Measurements from ENCODE around the gene NFAT5.
"Not testable (repeated sequence)": the region's sequence is repeated elsewhere in the genome, so short reads cannot be mapped to it uniquely, and the experiment has no call there.

The NFAT5 gene

DNA sequence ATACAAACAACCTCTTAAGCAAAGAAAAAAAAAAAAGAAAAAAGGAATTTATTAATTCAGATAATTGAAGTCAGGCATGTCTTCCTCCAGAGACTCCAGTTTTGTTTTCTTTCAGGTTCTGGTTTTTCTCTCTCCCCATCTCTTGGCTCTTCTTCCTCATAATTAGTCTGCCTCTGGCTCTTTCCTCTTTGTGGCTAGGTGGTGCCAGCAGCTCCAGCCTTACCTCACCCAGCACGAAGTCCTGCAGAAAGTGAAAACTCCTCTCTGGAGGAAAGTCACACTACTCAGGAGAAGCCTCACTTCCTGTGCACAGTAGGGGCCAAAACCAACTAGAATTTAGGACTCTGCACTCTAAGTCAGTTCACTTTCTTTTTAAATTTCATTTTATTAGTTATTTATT, 10.3 kb upstream of the NFAT5 start:
- no peak for DNase-seq (ENCODE audit: low read depth, low spot score)

DNA sequence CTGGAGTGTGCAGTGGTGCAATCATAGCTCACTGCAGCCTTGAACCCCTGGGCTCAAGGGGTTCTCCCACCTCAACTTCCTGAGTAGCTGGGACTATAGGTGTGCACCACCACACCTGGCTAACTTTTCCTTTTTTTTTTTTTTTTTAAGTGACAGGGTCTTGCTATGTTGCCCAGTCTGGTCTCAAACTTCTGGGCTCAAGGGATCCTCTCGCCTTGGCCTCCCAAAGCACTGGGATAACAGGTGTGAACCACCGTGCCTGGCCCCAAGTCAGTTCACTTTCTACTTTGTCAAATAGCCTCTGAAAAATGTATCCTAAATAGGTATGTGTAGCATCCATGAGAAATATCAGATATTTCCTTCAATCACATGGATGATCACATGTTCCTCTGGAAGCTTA, 9.9 kb upstream of the NFAT5 start:
- DNase-seq (ENCODE audit: low read depth, low spot score), result no peak

DNA sequence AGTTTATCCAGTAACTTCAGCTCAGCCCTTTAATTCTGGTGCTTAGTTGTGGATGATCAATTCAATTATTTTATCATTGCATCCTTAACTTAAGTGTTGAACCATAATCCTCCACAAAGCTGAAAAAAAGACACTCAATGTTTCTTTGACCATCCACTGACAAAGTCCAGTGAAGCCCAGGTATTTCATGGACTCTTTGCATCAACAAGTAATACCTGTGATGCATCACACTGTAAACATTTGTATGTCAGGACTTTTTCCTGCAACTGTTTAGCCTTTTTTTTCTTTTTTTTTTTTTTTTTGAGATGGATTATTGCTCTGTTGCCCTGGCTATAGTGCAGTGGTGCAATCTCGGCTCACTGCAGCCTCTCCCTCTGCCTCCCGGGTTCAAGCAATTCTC, 6.6 kb upstream of the NFAT5 start:
- DNase-seq (ENCODE audit: low read depth, low spot score), result no peak

DNA sequence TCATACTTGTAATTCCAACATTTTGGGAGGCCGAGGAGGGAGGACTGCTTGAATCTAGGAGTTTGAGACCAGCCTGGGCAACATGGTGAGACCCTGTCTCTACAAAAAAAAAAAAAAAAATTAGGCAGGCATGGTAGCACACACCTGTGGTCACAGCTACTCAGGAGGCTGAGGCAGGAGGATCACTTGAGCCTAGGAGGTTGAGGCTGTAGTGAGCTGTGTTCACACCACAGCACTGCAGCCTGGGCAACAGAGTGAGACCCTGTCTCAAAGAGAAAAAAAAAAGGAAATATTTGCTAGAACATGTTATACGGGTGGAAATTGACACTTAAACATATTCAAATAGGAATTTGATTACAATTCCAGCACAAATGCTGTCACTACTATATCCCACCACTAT, 4.4 kb upstream of the NFAT5 start:
- DNase-seq (ENCODE audit: low read depth, low spot score), result not testable (repeated sequence)

DNA sequence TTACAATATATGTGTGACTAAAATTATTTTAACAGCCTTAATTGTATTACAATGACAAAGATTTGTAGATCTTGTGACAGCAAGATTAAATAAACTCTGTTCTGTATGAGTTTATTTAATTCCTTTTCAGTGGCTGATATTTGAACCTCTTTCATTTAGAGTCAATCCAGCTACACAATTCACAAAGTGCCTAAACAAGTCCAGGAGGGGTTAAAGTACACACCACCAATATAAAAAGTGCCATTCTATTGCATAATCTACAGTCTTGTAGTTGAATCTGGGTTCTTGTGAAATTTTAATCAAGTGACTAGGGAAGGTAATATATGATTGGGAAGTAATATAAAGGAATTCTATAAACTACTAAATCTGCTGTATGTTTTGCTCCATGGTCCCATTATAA, 3.9 kb upstream of the NFAT5 start:
- no peak for DNase-seq (ENCODE audit: low read depth, low spot score)

DNA sequence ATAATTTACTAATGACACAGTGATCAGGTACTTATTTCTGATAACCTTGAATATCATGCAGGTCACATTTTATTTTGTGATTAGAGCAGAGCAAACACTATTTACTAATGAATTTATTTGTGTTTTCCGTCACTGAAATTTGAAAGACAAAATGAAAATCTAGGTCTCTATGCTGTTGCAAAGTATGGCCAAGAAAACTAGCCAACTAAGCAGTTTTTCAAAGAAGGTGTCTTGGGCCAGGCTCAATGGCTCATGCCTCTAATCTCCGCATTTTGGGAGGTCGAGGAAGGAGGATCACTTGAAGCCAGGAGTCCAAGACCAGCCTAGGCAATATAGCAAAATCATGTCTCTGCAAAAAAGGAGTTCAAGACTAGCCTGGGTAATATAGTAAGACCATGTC, 3.0 kb upstream of the NFAT5 start:
- DNase-seq (ENCODE audit: low read depth, low spot score), result no peak

DNA sequence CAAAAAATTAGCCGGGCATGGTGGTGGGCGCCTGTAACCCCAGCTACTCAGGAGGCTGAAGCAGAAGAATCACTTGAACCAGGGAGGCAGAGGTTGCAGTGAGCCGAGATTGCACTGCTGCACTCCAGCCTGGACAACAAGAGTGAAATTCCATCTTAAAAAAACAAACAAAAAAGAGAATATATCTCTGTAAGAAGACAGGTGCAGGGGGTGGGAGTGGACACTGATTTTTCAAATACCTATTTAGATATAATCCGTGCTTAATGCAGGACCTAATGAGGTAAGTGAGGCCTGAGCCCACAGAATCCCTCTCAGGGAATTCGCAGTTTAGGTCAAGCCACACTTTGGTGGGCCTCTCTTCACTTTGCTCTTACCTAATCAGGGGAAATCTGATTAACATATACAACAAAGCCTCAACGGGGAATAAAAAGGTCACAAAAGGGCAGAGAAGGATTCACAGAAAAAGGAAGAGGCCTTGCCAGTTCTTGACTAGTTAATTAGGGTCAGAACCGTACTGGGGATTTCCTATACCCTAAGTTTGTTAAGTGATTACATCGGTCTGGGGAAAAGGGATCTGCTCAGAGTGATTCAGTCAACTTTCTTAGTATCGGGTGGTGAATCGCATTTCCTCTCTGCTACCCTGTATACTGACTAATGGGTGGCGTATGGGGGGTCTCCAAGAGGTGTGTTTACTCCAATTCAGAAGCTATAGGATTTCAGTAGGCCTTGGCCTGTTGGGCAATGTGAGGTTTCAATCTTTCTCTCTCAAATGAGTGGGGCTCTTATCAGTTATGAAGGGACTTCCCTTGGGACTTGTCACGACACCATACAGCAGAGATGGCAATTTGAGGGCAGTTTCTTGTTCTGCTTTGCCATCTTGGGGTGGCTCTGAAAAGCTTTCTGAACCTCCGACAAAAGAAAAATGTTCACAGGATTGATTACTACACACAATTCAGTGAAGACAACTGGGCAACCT, 1.9 kb upstream of the NFAT5 start:
- DNase-seq (ENCODE audit: low read depth, low spot score), result peak; percentile 9

DNA sequence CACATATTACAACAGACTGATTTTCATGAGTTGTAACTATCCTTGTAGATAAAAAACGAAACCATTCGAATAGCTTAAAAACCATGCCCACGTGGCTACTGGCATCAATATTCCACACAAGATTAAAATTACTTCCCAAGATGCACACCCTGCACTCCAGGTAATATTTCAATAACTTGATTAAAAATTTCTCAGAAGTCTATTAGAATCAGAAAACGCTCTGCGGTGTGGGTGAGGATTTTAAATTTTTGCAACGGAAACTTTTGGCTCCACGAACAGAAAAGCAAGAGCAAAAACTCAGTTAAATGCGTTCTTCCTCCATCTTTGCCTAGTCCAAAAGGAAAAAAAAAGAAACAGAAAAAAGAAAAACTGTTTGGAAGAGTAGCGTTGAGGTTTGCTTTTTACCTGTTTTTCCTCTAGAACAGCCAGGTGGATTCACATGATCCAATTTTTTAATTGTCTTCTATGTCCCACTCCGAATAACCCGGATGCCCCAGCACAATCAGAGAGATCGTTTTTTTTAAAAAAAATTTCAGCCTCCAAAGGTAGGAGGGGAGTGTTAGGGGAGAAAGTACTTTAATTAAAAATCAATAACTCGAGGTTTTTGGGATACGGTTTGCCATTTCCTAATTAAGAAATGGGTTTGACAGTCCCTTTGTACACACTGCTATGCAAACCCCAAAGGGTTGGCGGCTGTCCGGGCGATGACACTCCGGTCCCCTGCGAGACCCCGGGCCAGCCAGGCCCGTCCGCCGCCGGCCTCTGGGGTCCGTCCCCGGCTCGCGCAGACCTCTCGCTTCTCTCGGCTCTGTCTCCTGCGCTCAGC, 708 bp upstream of the NFAT5 start:
- peak; percentile 17 for DNase-seq (ENCODE audit: low read depth, low spot score)

DNA sequence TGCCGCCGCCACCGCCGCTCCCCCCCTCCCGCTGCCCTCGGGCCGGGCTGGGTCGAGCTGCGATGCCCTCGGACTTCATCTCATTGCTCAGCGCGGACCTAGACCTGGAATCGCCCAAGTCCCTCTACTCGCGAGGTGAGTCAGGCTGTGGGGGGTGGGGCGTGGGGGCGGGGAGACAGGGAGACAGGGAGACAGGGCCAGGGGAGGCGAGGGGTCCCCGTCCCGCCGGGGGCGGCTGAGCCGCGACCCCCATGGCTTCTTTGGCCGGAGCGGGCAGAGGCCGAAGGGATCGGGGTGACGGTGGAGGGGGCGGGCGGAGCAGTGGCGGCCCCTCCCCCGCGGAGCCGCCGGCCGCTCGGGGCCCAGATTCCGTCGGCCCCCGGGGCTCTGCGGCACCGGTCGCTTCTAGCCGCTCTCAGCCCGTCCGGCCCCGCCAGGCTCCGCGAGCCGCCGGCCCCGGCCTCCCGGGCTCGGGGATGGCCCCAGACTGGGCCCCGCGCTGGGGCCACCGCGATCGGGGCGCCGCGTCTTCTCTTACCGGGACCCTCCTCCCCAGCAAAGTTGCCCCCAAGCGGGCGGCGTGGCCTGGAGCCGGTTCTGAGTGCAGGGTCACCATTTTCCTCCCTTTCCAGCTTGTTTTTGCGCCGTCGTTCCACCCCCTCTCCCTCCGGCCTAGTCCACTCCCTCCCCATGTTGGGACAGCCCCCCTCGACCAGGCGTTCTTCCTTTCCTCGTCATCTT, 644 bp downstream of the NFAT5 start:
- peak; percentile 69 for DNase-seq (ENCODE audit: low read depth, low spot score)

DNA sequence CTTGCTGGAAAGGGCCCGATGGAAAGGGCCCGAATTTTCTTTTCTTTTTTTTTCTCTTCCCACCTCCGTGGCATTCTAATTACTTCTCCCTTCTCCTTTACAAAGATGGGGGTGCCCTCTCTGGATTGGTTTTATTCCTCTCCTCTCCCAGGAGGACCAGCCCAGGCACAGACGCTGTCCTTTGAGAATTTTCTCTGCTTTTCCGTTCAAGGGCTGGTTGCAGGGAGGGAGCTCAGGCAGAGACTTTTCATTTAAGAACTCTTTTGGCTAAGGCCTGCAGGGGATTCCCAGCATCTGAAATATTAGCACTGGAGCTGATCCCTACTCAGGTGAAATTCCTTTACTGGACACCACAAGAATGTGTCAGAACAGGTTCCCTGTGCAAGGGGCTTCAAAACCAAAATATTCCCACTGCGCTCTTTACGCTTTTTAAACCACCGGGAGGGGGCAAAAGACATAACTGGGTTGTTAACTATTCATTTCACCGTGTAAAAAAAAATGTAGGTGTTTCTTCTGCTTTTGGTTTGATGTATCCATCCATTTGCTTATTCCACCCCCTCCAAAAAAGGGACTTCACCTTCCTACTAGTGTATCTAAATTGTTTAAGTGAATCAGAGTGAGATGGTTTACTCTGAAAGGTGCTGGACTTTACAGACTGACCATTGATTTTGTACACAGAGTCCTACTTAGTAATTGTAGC, 1.4 kb downstream of the NFAT5 start:
- peak; percentile 74 for DNase-seq (ENCODE audit: low read depth, low spot score)

DNA sequence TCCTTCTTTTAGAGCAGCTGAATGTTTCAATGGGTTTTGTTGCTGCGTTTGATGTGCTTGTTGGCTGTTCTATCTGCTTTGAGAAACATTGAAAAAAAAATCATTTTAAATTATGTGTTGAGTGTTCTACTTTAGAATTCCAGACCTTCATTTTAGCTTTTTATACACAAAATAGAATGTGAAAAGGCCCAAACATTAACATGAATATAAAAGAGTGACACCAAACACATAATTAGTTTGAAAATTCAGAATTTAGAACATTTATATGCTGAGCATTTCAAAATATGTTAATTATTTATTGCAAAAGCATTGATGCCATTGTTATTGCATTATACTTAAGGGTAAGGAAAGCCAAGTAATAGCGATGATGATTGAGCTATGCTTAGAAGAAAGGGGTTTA, 2.9 kb downstream of the NFAT5 start:
- DNase-seq (ENCODE audit: low read depth, low spot score), result no peak

DNA sequence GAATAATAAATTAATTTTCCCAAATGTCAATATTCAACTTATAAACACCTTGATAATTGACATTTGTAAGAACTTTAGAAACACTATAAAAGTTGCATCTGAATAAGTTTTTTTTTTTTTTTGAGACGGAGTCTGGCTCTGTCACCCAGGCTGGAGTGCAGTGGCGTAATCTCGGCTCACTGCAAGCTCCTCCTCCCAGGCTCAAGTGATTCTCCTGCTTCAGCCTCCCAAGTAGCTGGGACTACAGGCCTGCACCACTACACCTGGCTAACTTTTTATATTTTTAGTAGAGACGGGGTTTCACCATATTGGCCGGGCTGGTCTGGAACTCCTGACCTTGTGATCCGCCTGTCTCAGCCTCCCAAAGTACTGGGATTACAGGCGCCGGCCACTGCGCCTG, 13.0 kb downstream of the NFAT5 start:
- DNase-seq (ENCODE audit: low read depth, low spot score), result not testable (repeated sequence)

DNA sequence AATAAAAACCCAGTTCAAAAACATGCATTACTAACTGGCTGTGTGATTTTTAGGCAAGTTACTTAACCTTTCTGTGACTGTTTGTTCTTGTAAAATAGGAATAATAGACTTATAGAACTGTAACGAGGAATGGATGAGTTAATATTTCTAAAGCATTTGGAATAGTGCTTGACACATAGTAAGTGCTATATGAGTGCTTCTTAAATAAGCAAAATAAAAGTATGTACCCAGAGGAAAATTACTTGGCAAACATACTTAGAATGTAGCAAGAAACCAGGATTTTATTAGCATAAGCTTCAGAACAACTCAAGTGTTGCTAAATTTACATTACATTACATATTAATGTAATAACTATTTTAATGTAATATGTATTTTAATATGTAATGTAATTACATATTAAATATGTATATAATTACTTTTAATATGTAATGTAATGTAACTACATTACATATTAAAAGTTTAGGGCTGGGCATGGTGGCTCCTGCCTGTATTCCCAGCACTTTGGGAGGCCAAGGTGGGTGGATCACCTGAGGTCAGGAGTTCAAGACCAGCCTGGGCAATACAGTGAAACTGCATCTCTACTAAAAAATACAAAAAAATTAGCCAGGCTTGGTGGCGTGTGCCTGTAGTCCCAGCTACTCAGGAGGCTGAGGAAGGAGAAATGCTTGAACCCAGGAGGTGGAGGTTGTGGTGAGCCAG, 14.2 kb downstream of the NFAT5 start:
- DNase-seq (ENCODE audit: low read depth, low spot score), result no peak

DNA sequence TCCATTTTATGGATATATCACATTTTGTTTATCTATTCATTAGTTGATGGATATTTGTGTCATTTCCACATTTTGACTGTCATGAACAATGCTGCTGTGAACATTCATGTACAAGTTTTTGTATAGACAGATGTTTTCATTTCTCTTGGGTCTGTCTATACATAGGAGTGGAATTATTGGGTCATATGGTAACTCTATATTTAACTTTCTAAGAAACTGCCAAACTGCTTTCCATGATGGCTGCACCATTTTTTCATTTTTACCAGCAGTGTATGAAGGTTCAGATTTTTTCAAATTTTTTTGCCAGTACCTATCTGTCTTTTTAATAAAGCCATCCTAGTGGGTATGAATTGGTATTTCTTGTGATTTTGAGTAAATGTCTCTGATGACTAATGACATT, 15.5 kb downstream of the NFAT5 start:
- DNase-seq (ENCODE audit: low read depth, low spot score), result no peak

DNA sequence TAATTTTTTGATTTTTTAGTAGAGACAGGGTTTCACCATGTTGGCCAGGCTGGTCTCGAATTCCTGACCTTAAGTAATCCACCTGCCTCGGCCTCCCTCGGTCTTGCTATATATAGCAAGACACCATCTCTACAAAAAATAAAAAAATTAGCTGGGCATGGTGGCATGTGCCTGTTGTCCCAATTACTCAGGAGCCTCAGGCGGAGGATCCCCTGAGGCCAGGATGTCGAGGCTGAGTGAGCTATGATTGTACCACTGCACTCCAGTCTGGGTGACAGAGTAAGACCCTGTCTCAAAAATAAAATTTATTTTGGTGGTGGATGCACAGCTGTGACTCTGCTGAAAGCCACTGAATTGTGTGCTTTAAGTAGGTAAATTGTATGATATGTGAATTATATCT, 18.7 kb downstream of the NFAT5 start:
- not testable (repeated sequence) for DNase-seq (ENCODE audit: low read depth, low spot score)

DNA sequence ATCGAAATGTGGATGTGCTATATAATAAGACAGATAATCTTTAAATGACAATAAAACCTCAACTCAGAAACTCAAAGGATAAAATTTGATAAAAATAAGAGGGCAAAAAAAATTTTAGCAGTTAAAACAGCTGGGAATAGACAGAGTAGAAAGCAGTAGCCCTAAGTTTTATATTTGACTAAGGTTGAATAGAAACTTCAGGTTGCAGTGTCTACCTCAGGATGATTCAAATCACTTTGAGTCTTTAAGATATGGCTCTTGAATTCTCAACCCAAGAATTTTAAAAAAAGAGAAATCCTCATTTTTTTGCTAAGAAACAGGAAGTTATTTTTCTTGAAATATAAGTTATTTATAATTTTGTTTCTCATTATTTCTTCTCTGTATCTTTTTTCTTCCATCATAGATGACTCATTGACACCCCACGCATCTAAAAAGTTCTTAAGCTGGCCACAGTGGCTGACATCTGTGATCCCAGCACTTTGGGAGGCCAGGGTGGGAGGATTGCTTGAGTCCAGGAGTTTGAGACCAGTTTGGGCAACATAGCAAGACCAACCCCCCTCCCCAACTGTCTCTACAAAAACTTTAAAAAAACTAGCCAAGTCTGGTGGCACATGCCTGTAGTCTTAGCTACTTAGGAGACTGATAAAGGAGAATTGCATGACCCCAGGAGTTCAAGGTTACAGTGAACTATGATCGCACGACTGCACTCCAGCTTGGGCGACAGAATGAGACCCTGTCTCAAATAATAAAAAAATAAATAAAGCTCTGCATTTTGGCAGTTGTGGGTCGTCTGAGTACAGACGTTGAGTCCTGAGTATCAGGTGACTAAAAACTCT, 23.9 kb downstream of the NFAT5 start:
- no peak for DNase-seq (ENCODE audit: low read depth, low spot score)

DNA sequence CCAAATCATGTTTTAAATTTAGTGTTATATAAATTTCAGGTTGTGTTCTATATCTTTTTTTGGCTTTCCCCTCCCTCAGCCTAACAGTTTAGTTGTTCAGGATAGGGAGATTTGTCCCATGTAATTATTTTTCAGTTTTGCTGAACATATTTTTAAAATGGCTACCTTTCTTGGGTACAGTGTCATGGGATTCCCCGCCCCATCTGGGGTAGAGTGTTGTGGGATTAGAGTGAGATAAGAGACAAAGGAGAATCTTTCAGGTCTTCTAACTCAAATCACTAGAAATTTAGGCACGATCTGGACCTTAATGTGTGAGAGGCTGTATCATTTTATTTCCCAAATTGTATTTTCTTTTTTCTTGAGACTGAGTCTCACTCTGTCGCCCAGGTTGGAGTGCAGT, 24.8 kb downstream of the NFAT5 start:
- DNase-seq (ENCODE audit: low read depth, low spot score), result no peak

DNA sequence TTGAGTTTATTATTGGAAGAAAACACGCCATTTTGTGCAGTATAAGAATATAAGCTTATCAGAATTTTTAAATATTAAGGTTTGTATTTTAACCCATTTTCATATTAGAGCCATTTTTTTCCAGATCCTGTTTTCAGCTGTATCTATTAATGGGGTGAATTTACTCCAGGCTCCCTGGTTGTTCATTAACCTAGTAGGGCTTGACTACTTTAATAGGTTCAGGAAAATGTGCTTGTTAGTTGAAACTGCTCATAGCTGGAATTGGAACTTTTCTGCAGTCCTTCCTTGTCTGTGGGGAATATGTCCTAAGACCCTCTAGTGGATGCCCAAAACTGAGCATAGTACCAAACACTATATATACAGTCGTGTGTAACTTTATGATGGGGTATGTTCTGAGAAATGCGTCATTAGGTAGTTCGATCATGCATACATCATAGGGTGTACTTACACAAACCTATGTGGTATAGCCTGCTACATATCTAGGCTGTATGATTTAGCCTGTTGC, 28.0 kb downstream of the NFAT5 start:
- no peak for DNase-seq (ENCODE audit: low read depth, low spot score)

DNA sequence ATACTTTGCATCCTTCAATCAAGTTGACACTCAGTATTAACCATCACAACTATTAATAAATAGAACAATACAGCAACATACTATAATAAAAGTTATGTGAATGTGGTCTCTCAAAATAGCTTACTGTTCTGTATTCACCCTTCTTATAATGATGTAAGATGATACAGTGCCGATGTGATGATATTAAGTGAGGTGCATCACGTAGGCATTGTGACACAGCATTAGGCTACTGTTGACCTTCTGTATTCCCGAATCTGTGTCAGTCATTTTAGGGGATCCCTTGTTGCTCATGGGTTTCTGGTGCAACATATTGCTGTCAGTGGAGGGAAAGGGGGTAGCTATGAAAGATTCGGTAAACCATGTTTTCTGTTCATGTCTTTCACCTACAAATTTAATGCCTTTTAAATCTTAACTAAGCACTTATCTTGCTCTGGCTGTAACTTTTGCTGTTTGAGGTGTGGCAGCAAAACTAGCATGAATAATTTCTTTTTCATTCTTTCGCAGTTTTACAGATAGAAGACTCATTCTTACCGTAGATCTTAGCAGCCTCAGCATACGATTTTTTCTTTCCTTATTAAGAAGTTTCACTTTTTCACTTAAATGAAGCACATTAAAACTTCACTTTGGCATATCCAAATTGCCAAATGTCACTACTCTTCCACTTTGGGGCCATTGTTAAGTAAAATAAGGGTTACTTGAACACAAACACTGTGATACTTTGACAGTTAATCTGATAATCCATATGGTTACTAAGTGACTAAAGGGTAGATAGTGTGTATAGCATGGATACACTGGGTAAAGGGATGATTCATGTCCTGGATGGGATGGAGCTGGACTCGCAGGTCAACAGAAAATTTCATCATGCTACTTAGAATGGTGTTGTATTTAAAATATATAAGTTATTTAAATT, 29.6 kb downstream of the NFAT5 start:
- no peak for DNase-seq (ENCODE audit: low read depth, low spot score)
